HL-60 (cell line): ENCODE results near the gene ATG16L1.

Experiments used
- CTCF ChIP-seq: IDR thresholded peaks from one replicate; pipeline ENCODE4 v1.5.1; 2011; ENCODE audit warnings: low read length, control low read depth, inconsistent platforms; ENCODE audit not compliant: insufficient read depth
- GABPA ChIP-seq: IDR thresholded peaks from 2 replicates; pipeline ENCODE4 v1.6.1; 2012; ENCODE audit warnings: low read depth

DNA sequence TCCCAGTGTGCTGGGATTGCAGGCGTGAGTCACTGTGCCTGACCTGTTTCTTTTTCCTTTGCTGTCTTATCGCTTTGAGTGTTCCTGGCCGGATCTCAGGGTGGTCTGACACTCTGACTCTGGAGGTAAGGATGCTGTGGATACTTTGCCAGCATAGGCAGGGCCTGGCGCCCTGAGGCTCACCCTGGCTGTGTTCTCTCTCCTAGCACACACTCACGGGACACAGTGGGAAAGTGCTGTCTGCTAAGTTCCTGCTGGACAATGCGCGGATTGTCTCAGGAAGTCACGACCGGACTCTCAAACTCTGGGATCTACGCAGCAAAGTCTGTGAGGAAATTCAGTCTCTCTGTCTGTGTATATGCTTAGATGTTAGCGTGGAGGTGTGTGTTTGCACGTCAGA is 38.2 kb downstream of the ATG16L1 start:
- TF ChIP-seq CTCF (no peak), GABPA (no peak)
